Left cardiac atrium (tissue), 4 donors: Measurements from ENCODE around the gene GIMD1. TPM values are rescaled to one million over a fixed set of nuclear protein-coding genes. Genes with fewer than 3 reads are reported as not detected.
A peak's percentile ranks its signal among the peaks of the same experiment; 100 is the strongest.
"Not testable (repeated sequence)": the region's sequence is repeated elsewhere in the genome, so short reads cannot be mapped to it uniquely, and the experiment has no call there.

Experiments
- ATAC-seq, 2 donors: fragments of 200-7000 bp; cut with Tn5 transposase; one replicate each; pipeline ENCODE4 v1.9.1; 2020; ENCODE audit warnings: mild to moderate bottlenecking in 2 of 2, moderate library complexity in 2 of 2
- DNase-seq: peaks from one replicate; pipeline ENCODE4 v3.0.0-alpha.2; 2020
- intact Hi-C, 2 donors: fragments of 100-400 bp; cut with DNase I; formaldehyde crosslinking; loops; one replicate each; pipeline versions ENCODE4 v1.14.1 to v1.15.1; 2022 to 2023
- long read RNA-seq: library from polyadenylated mRNA; unstranded; transcript quantifications from one replicate; pipeline ENCODE4 v2.0.0, GENCODE V29; 2021
- total RNA-seq, 2 donors: library from RNA; stranded (reverse); fragmentation: NEBNext Ultra II Directional; extraction: Animal tissue kit (Norgen Biotek cat#: 25700); gene quantifications; one replicate each; pipeline ENCODE4 v1.2.1, GENCODE V29; 2021
- donor health status: DM: no; HTN: yes; CAD: no.
- donor health status: DM: no; HTN: yes; CAD: no; lungs with severe emphysema.
- donor health status: DM: yes; HTN: yes; CAD: no.
- donor health status: Dilated cardiomyopathy.

Gene GIMD1
- not detected for total RNA-seq
- long read RNA-seq: 0 reads

DNA sequence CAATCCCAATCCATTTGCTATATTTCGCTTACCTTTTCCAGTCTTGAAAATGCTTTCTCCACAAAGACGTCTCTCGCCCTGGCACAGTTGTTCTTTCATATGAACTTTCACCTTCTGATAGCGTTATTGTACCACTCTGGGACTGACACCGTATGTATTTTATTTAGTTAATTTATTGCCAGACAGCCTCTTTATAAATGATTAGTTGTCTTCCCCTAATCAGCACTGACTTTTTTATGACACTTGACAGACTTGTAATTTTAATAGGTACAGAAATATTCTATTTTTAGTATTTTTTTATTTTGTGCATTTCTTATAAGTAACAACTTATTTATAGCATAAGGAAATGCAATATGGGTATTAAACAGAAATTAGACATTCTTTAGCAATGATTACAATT, at the start of gene GIMD1:
GIMD1 (minus strand) TSS at position 101 of the 400 bp plus-strand sequence. CDS start 1,343 bp downstream, outside the sequence.
- intact Hi-C loops: loop anchor here in 1 of 2 donors (5.0 kb wide), 1 partner anchor 134 kb away; no protein-coding TSS in a partner anchor
- ATAC-seq (no peak), DNase-seq (no peak)

DNA sequence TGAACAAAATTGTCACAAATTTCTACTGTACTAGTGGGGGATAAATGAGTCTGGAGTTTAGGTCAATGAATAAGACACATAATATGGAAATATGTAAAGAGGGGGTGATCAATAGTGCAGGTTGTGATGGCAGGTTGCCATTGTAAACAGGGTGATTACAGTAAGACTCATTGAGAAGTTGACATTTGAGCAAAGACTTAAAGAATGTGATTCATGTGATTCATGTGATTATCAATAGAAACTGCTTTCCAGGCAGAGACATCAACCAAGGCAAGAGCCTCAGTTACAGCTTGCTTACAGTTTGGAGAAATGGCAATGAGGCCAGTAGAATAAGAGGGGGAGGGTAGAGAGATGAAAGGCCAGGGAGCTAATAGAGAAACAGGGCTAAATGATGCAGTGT, 45.8 kb upstream of the GIMD1 start:
- intact Hi-C loops: no loop called here
- DNase-seq (no peak), ATAC-seq (no peak)

DNA sequence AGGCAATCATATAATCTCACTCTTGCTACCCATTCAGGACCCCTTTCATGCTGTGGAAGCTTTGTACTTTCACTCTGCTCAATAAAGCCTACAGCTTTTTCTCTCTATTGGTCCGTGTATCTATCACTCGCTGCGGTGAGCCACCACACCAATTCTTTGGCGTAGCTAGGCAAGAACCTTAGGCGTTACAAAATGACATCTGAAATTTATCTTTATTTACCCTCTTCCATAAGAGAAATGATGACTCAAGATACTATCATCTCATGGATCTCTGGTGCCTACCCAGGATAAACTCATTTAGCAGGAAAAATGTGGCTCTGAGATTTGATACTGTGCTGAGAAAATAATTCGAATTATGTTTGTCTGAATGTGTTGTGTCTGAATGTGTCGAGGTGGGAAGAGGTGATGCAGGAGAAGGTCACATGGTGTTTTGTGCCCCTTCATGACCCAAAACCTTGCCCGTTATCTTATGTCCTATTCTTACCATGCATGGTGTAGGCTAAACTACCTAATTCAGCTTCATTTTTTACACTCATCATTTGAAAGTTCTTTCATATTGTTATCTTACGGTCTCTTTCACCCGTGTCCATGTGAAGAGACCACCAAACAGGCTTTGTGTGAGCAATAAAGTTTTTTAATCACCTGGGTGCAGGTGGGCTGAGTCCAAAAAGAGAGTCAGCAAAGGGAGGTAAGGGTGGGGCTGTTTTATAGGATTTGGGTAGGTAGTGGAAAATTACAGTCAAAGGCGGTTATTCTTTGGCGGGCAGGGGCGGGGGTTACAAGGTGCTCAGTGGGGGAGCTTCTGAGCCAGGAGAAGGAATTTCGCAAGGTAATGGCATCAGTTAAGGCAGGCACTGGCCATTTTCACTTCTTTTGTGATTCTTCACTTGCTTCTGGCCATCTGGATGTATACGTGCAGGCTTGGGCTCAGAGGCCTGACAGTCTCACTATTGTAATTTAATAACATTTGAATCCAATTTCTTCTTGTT, 41.6 kb upstream of the GIMD1 start:
- no peak for ATAC-seq
- intact Hi-C loops: no loop called here

DNA sequence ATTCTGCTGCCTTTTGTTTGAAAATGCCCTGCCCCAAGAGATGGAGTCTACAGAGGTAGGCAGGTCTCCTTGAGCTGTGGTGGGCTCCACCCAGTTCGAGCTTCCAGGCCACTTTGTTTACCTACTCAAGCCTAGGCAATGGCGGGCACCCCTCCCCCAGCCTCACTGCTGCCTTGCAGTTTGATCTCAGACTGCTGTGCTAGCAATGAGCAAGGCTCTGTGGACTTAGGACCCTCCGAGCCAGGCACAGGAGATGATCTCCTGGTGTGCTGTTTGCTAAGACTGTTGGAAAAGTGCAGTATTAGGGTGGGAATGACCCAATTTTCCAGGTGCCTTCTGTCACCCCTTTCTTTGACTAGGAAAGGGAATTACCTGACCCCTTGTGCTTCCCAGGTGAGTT, 39.4 kb upstream of the GIMD1 start:
- intact Hi-C loops, DNase-seq, ATAC-seq: not testable (repeated sequence)

More for the DNA sequence above, 41.6 kb upstream of the GIMD1 start:
- no peak for DNase-seq

DNA sequence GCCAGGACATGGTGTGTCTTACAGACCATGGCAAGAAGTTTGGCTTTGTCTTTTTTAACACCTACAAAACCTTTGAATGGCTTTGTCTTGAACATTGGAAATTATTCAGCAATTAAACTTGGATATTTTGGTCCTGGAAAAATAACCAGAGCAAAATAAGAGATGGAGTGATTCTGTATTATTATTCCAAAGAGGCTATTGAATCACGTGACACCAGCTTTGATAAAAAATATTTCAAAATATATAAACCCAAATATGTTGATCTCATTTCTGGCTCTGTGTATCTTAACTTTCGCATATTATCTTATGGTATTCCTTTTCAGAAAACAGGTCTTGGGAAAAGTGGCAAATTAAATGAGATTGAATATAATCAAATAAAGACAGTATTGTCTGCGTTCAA, 32.6 kb upstream of the GIMD1 start:
- DNase-seq (no peak), ATAC-seq (no peak)
- intact Hi-C loops: no loop called here

DNA sequence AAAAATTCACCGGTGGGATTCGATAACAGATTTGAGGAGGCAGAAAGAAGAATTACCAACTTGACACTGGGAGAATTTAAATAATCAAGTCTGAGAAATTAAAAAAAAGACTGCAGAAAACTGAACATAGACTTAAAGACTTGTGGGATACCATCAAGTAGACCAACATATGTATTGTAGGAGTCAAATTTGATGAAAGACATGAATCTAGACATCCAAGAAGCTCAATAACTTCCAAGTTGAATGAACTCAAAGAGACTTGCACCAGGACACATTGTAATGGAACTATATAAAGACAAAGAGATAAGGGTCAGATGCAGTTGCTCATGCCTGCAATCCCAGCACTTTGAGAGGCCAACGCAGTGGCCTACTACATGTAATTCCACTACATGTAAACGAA, 30.3 kb upstream of the GIMD1 start:
- intact Hi-C loops, ATAC-seq, DNase-seq: not testable (repeated sequence)

DNA sequence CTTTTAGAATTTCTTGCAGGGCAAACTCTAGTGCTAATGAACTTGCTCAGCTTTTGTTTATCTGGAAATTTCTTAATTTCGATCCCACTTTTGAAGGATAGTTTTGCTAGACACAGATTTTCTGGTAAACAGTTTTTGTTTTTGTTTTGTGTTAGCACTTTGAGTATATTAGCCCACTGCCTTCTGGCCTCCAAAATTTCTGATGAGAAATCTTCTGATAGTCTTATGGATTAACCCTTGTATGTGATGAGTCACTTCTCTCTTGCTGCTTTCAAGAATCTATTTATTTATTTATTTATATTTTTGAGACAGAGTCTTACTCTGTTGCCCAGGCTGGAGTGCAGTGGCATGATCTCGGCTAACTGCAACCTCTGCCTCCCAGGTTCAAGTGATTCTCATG, 27.0 kb upstream of the GIMD1 start:
- intact Hi-C loops: no loop called here
- ATAC-seq: no peak
- DNase-seq: no peak

DNA sequence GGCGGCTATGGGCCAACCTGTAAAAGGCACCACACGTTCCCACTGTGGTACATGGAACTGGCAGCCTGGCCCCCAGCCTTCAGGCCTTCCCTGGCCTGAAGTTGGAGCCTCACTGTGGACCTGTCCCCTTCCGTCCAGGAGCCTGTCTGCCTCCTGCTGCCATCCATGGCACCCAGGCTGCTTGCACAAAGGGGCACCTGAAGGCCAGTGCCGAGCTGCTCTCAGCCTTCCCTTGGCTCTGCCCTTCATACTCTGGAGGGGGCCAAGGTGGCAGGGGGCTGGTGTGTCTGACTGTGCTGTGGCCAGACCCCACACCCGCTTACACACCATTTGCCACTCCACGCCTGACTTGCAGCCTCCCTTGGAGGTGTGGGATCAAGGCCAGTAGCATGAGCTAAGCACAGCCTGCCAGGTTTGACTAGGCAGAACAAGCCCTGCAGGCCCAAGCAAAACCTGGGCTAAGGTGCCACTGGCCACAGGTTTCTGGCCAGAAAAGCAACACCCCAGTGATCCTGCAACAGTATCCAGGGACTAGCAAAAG, 17.3 kb upstream of the GIMD1 start:
- intact Hi-C loops: no loop called here
- ATAC-seq: no peak

DNA sequence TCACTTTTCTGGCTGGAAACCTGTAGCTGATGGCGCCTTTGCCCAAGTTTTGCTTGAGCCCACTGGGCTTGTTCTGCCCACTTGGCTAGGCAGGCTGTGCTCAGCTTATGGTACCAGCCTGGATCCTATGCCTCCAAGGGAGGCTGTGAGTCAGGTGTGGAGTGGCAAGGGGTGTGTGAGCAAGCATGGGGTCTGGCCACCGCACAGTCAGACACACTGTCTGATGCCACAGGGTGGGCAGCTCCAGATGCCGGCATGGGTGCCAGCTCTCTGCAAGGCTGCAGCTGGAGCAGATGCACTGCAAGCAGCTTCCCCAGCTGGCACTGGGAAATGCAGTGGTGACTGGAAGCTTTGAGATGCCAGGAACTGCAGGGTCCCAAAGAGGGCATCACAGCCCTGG, 16.3 kb upstream of the GIMD1 start:
- intact Hi-C loops: no loop called here
- ATAC-seq (no peak), DNase-seq (no peak)

More for the DNA sequence above, 17.3 kb upstream of the GIMD1 start:
- no peak for DNase-seq

DNA sequence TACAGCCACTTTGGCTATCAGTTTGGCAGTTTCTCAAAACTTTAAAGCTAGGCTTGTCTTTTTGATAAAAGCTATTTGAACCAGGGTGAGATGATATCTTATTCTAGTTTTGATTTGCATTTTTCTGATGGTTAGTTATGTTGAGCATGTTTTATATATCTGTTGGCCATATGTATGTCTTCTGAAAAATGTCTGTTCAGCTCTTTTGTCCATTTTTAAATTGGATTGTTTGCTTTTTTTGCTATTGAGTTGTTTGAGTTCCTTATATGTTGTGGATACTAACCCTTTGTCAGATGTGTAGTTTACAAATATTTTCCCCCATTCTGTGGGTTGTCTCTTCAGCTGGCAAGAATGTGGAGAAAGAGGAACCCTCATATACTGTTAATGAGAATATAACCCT, 11.6 kb upstream of the GIMD1 start:
- no peak for DNase-seq
- intact Hi-C loops: no loop called here
- ATAC-seq: no peak

DNA sequence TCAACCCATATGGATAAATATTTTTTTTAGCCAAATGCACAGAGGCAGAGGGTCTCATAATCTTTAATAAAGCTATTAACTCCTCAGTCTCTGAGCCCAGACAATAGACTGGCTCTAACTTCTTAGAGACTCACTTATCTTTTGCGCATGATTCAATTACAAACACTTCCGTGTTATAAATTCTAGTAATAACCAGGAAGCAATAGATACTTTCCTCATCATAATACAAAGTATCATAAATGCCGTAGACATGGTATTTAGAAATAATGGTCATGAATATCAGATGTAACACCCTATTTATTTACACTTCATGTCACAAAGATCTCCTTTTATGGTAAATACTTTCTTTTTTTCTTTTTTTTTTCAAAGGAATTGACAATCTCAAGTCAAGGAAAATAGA, 4.4 kb upstream of the GIMD1 start:
- no peak for DNase-seq

DNA sequence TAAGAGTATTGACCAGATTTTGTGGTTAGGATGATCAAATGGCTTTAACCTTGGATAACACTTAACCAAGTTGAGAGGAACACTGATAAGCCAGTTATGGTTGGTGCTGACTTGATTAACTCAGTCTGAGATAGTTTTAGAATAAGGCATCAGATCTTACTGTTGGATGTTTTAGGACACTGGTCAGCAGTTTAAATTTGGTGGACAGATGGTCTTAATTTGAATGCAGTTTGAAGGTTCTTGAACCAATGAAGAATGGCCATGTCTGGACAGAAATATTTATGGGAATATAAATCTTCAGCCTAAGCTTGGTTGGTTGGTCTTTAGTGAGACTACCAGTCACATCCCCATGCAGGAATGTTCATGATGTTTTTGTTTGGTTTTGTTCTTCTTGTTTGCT, 2.6 kb upstream of the GIMD1 start:
- intact Hi-C loops: no loop called here
- ATAC-seq: no peak

More for the DNA sequence above, 4.4 kb upstream of the GIMD1 start:
- intact Hi-C loops: no loop called here
- ATAC-seq: no peak

DNA sequence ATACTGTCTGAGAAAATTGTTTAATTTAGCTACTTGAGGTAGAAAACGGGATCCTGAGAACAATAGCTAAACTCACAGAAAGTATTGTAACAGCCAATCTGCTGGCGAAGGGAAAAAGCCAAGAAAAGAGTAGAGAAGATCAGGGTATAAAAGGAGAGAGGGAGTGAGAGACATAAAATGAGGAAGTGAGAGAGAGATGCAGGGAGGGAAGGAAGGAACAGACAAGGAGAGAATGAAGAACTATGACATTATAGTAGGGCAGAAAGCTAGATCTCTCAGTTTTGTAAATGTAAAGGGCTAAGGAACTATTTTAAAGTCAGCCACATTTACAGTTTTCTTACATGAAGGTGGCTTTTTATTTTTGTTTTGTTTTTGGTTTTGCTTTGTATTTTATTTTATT, 1.6 kb upstream of the GIMD1 start:
- intact Hi-C loops: no loop called here
- DNase-seq (no peak), ATAC-seq (no peak)

More for the DNA sequence above, 2.6 kb upstream of the GIMD1 start:
- DNase-seq: no peak

DNA sequence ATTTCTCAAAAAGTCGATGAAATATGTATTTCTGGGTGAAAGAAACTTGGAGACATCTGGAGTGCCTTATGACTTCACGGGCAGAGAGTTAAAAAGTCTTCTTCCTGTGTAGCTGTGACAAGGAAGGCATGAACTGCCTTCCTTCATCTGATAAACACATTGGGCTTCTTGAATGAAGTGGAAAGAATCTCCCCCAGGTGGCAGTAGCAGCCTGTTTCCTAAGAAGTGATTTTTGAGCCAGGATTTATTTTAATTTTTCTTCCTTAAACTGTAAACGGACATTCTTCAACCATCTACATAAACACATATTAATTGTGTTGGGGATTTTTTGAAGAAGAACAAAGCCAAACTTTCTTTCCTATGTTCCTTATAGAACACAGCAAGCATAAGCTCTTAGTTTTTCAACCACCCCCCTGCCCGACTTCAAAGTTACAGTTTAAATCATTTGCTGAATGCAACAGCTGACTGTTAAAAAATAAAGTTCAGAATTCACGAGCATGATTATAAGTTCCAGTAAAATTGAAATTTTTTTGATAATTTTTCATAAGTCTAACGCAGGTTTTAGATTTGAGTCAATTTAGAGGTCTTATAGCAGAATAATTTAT, 980 bp upstream of the GIMD1 start:
- intact Hi-C loops: loop anchor here in 1 of 2 donors (5.0 kb wide), 1 partner anchor 133 kb away; no protein-coding TSS in a partner anchor

DNA sequence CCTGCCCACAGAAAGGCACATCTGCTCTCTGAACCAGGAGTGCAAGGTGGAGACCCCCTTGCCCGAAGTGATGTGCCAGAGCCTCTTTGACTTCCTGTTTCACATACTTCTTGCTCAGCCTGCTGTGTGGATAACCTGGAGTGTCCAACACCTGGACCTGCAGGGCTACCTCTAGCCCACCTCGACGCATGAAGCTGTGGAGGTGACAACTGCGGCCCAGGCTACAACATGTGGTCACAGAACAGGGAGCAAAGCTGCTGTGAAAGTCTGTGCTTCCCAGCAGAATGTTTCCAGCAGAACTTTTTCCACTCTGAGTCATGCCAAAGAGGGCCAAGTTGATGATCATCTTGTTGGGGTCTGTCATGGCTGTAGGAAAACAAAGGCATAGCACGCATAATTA, 1.5 kb downstream of the GIMD1 start:
- DNase-seq (no peak), ATAC-seq (no peak)
- intact Hi-C loops: loop anchor here in 1 of 2 donors (5.0 kb wide), 1 partner anchor 135 kb away; no protein-coding TSS in a partner anchor

More for the DNA sequence above, 980 bp upstream of the GIMD1 start:
- no peak for DNase-seq
- peak in 1 of 2 donors; percentile 19 for ATAC-seq

DNA sequence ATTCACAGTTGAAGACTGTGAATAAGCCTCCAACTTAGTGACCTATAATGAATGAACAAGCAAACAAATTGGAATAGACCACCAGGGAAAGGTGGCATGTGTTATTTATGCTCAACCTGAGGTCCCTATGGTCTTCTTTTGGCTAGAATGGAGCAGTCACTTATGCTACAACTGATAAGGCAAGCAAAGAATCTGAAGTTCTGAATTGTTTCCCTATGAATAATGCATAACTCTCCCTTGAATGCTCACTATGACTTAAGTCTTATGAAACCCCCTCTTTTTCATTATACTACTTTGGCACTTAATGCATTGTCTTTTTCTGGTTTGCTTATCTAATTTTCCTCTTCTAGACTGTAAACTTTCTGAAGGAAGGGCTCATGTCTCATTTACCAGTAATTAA, 2.6 kb downstream of the GIMD1 start:
- DNase-seq (no peak), ATAC-seq (no peak)
- intact Hi-C loops: loop anchor here in 1 of 2 donors (5.0 kb wide), 1 partner anchor 136 kb away; no protein-coding TSS in a partner anchor

DNA sequence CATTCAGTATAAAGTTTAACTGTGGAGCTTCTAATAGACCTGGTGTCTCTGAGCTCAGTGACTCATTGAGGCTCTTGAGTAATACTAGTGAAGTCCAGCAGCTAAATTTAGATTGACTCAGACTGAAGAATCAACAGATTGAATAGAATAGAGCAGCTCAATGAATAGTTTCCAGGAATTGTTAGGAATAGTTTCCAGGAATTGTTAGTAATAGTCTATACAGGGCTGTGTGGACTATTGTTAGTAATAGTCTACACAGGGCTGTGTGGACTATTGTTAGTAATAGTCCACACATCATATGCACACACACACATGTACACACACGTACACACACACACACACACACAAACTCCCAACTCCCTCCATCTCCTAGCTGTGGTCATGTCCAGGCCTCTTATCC, 3.0 kb downstream of the GIMD1 start:
- intact Hi-C loops: loop anchor here in 1 of 2 donors (5.0 kb wide), 1 partner anchor 137 kb away; no protein-coding TSS in a partner anchor
- ATAC-seq (peak; percentile 88 to 99), DNase-seq (no peak)

DNA sequence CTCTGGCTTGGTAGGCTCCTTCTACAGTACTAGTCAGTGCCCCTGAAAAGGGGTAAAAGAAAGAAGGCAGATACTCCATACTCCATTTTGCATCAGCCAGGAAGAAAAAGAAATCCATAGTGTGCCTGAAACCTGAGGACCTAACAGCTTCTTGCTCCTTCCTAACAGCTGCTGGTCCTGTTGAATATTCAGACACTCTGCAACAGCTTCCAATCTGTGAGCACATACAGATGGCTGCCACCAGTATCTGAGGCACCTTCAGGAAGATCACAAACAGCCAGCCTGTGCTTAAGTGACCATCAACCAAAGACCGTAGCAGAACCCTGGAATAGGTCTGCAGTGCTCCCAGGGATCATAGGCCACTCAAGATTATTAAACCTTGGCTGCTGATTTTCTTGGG, 4.3 kb downstream of the GIMD1 start:
- no peak for ATAC-seq
- DNase-seq: no peak
- intact Hi-C loops: no loop called here

DNA sequence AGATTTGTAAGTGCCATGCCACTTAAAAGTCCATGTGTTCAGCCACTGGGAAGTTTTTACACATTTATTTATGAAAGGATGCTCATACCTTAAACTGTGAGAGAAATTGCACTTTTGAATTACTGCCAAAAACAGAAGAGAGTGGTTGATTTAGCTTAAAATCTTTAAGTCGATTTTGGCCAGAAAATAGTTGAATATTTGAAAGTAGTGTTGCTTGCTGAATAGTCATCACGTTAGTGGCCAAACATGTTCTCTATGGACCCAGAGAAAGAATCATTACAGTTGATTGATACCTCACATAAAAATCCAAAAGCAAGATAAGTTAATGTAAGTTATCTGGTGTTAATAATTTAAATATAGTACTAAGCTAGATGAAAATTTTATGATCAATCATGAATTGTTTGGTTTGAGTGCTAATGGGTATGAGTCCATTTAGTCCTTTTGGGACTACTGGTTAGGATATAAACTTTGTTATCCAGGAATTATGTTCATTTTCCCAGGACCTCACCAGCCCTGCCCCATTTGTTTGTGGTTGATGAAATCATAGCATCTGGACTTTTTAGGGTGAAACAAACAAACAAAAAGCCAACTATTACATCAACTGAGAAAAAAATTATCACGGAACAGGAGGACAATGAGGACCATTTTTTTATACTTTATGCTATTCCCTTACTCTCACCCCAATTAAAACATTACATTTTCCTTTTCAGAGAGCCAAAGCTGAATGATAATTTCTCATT, 6.3 kb downstream of the GIMD1 start:
- intact Hi-C loops: no loop called here

More for the DNA sequence above, 6.3 kb downstream of the GIMD1 start:
- ATAC-seq (no peak), DNase-seq (no peak)
